CD4-positive, alpha-beta T cell treated with Interleukin-17A for 4 hours (primary cell): ENCODE results near the gene GLI1.
A peak's percentile ranks its signal among the peaks of the same experiment; 100 is the strongest.
"Not testable (repeated sequence)": the region's sequence is repeated elsewhere in the genome, so short reads cannot be mapped to it uniquely, and the experiment has no call there.

Experiments
- DNase-seq: peaks from one replicate; pipeline ENCODE4 v3.0.0-alpha.2; 2020; ENCODE audit warnings: mixed read lengths

GLI1 gene

DNA sequence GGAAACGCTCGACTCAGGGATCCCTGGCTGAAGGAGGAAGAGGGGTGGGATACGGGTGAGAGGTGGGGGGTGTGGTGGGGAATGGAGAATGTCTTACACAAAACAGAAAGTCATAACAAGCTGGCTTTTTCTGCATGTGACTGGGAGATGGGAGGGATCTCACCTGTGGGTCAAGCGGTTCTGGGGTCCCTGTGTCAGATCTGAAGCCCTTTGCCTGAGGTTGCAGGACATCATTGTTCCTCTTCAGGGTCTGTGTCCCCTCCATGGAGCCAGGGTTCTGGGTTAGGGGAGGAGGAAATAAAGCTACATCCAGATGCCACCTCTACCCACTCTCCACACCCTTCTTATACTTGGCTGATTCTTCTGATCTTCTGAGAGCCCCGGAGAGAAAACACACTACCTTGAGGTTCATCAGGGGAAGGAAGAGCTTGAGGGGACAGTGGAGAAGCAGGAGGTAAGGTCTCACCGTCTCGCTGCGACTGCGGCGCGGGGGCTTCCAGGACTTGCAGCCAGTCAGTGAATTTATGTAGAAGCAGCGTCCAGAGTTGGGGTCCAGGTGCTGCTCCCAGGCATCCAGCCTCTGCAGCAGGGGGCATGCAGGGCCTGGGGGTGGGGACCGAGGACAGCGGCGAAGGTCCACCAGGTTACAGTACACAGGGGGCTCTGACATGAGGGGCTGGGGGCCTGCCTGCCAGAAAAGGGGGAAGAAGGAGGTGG is 17.6 kb downstream of the GLI1 start:
- DNase-seq, result peak; percentile 41

DNA sequence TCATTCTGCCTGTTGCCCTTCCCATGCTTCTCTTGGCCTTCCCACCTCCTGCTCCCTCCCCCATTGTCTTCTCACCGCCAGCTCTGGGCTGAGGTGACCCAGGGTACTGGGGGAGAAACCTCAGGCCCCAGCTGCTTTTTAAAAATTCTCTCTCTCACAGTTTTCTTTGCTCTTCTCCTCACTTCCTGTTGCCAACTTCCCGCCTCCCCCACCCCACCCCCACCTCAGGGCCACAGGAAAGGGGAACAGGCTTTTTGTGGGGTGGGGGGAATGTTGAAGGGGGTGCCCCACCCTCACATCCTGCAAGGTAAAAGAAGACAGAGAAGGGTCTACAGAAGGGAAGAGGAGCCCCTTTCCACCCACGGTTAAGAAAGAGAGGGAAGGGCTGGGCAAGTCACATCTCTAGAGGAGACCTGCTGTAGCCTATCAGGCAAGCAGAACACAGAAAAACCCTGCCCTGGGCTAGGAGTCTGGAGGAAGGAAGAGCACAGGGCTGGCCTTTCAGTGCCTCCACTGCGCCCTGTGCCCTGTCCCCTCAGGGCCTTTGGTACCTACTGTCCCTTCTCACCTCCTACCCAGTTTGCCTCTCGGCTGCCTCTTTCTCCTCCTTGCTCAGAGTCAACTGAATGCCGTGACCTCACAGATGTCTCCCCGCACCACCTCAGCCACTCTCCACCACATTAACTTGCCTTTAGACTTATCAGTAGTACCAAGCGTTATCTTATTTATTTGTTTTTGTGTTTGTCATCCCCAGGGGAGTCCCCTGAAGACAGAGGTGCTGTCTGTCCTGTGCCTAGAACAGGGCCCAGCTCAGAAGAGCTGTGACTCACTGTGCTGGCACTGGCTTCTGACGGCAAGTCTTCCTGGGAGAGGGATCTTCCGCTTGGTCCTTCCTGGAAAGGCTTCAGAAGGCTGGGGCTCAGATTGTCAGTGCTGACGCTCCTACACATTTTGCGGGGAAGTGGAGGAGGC is 18.4 kb downstream of the GLI1 start:
- peak; percentile 70 for DNase-seq

DNA sequence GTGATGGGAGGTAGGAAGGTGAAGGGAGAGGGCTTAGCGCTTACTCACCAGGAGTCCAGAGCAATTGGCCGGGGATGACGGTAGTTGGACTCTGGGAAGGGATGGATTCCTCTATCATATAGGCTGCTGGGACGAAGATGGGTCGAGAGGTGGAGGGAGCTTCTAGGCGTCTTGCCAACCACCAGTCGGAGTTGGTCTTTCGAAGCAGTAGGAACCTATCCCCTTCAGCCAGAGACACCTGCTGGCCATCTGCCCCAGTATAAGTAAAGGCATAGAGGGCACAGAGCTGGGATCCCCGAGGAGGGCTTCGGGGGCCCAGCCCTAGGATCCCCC is 19.4 kb downstream of the GLI1 start:
- no peak for DNase-seq

DNA sequence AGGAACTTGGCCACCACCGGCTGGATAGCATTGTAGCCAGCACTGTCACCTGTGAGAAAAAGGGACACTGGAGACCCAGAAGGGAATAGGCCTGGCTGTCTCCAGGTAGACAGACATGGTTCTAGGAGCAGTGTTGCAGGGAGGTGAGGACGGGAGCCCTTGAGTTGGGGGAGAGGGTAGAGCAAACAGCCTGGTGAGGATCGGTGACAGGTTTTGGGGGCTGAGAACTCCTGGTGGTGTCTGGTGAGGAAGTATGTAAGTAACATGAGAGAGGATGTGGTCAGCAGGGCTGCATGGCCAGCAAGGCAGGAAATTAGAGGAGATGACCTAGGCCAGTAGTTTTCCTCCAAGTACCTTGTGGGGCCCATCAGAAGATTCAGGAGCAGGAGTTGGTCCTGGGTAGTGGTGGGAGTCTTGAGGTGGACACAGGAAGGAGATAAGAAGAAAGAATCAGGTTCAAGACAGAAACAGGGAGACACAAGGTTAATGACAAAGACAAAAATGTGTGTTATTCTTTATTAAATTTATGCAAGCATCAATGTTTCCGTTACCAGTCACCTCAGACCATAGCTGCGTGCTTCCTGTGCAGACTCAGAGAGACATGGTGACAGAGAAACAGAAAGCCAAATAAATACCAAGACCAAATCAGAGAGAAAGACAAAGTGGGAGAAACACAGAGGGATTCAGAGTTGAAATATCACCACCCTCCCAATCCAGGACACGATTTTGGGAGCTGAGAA is 20.0 kb downstream of the GLI1 start, which contains the start of gene ARHGAP9:
TSS of gene ARHGAP9 (minus strand) at position 491 of the 740 bp plus-strand sequence. CDS start at position 31, 460 bp downstream.
- peak; percentile 66 for DNase-seq

DNA sequence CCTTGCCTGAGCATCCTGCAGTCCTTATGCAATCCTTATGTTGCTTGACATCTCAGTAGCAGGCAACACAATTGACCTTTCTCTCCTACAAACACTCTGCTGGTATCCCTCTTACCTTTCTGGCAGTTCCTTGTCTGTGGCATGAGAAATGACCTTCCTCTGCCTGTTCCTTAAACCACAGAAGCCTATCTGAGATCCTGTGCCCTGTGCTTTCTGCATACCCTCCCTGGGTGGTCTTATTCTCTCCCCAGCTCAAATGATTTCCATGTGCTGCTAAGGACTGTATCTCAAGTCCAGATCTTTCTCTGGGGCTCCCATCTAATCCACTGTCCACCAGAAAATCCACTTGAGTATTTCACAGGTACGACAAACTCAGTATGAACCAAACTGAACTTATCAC is 22.1 kb downstream of the GLI1 start:
- DNase-seq, result no peak

DNA sequence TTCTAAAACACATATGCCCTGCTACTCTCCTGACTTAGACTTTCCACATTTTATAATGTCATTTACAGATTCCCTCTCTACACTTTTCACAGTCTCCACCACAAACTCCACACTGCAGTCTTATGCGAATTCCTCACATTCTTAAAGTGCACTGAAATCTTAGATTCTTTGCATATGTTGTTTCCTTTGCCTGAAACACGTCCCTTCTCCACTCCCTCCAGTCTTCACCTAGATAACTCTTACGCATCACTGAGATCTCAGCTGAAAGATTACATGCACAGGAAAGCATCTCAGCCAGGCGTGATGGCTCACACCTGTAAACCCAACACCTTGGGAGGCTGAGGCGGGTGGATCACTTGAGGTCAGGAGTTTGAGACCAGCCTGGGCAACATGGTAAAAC is 23.9 kb downstream of the GLI1 start:
- no peak for DNase-seq

DNA sequence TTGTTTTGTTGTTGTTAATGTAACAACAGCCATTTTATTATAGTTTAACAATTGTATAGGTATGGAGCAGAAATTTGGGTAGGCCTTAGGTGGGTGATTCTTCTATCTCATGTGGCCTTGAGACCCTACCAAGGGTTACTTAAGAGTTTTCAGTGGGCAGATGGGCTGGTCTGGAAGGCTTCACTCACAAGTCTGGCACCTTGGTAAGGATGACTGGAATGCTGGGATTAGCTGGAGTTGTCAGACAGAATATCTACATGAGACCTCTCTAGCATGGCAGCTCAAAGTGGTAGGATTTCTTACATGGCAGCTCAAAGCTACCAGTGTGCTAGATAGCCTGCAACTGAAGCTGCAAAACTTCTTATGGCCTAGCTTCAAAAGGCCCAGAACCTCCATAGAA is 26.1 kb downstream of the GLI1 start:
- no peak for DNase-seq

DNA sequence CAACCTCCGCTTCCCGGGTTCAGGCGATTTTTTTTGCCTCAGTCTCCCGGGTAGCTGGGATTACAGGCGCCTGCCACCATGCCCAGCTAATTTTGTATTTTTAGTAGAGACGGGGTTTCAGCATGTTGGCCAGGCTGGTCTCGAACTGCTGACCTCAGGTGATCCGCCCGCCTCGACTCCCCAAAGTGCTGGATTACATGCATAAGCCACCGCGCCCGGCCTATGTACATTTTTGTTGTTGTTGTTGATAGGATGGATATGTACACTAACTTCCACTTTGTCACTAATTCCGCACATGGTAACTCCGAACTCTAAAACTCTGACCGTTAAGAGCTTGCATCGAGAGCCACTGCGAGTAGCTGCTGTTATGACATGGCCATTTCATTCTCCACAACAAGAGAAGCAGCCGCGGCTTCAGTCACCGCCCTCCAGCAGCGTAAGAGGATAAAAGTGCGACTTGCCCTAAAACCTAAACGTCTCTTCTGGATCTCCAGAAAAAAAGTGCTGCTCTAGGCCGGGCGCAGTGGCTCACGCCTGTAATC is 27.5 kb downstream of the GLI1 start:
- no peak for DNase-seq

DNA sequence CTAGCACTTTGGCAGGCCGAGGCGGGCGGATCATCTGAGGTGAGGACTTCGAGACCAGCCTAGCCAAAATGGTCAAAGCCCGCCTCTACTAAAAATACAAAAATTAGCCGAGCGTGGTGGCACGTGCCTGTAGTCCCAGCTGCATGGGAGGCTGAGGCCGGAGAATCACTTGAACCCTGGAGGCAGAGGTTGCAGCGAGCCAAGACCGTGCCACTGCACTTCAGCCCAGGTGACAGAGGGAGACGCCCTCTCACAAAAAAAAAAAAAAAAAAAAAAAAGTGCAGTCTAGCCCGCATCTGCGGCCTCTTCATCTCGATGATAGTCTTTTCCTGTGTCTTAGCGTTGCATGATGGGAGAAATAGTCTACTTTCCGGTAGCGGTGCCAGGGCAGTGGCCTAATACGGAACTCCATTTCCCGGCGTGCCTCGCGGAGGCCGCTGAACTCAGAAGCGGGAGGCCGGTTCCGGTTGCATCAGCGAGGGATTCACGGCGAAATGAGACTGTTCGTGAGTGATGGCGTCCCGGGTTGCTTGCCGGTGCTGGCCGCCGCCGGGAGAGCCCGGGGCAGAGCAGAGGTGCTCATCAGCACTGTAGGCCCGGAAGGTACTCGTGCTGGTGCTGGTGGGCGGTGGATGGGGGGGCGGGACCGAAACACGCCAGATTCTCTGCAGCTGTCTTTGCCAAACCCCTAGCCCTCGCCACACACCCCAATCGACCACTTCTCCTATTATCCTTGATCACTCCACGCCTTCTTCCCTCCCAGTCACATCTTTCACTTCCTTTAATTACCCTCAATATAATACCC is 28.2 kb downstream of the GLI1 start, which contains the start of gene MARS1:
TSS of gene MARS1 (plus strand) at position 472 of the 805 bp plus-strand sequence. CDS start at position 495, 23 bp downstream.
- DNase-seq, result peak; percentile 91

DNA sequence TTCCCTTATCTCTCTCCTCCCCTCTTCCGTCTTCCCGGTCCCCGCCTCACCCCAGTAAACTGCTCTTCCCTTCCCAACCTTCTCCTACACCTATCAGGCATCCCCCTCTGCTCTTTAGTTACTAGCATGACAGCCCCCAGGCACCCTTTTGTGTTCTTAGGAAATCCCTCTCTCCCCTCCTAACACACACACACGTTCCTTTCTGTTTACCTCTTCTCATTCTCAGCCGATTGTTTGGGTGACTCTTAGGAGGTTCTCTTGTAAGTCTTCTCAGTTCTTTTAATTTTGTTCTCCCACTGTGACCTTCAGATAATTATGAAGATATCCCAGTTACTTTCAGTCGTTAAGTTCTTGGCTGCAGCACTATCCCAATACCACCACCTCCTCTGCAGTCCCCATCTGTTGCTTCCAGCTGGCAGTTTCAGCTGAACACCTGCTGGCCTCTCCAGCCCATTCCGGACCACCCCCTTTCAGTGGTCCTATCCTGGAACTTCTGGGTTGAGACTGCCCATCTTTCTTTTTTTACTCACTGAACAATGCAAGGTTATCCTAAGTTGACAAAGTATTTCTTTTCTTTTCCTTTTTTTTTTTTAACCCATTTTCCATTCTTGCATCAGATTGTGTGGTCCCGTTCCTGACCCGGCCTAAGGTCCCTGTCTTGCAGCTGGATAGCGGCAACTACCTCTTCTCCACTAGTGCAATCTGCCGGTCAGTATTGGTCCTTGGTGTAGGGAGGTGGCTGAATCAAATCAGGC is 29.0 kb downstream of the GLI1 start:
- DNase-seq, result no peak

DNA sequence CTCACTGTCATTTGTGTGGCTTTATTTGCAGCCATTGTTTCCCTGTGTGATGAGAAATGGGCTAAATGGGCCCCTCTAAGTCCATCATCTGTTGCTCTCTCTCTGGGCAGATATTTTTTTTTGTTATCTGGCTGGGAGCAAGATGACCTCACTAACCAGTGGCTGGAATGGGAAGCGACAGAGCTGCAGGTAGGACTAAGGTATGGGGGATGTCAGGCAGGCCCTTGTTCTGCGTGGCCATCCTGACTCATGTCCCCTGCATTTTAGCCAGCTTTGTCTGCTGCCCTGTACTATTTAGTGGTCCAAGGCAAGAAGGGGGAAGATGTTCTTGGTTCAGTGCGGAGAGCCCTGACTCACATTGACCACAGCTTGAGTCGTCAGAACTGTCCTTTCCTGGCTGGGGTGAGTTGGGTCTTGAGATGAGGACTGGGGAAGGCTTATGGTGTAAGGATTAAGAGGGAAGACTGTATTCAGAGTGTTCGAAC is 29.6 kb downstream of the GLI1 start:
- DNase-seq, result no peak

DNA sequence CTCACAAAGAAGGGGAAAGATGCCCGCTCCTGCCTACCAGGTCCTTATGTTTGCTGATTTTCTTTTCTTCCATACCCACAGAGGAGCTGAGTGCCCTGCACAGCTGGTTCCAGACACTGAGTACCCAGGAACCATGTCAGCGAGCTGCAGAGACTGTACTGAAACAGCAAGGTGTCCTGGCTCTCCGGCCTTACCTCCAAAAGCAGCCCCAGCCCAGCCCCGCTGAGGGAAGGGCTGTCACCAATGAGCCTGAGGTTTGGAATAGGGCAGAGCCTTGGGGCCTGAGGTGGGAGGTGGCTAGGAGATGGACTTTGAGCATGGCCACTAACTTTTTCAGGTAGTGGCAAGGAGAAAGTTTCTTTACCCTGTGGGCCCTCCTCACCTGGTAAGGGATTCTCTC is 30.5 kb downstream of the GLI1 start:
- DNase-seq, result no peak

DNA sequence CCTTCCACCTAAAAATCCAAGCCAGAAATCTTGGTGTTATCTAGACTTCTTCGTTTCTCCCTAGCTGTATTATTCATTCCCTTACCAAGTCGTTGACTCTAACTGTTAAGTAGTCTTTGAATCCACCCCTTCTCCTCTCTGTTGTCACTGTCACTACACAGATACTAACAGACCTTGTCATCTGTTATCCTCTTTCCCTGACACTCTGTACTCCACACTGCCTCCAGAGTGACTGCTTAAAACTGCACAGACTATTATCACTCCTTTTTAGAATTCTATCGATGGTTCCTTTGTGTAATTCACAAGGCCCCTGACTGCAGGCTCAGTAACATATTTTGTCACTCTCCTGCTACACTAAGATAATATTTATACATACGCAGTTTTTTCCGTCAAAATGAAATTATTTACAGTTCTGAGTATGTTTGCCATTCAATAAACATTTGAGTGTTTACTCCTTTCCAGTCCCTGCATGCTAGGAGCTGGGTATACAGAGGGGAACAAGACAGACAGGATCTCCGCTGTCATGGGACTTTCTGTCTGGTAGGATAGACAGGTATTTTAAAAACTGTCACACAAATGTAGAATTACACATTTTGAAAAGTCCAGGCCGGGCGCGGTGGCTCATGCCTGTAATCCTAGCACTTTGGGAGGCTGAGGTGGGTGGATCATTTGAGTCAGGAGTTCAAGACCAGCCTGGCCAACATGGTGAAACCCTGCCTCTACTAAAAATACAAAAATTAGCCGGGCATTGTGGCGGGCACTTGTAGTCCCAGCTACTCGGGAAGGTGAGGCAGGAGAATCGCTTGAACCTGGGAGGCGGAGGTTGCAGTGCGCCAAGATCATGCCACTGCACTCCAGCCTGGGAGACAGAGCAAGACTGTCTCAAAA is 32.1 kb downstream of the GLI1 start:
- no peak for DNase-seq

DNA sequence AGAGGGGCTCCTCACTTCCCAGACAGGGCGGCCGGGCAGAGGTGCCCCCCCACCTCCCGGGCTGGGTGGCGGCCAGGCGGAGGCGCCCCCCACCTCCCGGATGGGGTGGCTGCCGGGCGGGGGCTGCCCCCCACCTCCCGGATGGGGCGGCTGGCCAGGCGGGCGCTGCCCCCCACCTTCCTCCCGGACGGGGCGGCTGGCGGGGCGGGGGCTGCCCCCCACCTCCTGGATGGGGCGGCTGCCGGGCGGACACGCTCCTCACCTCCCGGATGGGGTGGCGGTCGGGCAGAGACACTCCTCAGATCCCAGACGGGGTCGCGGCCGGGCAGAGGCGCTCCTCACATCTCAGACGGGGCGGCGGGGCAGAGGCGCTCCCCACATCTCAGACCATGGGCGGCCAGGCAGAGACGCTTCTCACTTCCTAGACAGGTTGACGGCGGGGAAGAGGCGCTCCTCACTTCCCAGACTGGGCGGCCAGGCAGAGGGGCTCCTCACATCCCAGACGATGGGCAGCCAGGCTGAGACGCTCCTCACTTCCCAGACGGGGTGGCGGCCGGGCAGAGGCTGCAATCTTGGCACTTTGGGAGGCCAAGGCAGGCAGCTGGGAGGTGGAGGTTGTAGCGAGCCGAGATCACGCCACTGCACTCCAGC is 35.6 kb downstream of the GLI1 start:
- DNase-seq, result not testable (repeated sequence)

DNA sequence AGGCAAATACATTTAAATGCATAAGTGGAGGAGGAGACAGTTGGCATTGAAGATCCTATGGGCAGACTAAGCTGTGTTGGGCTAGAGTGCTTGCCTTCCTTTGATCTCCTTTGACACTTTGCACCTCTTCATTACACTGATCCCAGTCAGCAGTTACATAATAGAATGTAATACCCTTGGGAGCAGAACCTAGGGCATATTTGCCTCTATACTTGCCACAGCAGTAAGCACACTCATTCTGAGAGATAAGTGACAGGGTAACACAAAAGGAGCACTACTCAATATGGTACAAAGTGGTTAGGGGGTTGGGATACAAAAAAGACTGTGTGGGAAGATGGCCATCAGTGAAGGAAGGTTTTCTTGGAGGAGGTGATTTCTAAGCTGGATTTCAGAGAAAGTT is 37.2 kb downstream of the GLI1 start:
- DNase-seq, result no peak

DNA sequence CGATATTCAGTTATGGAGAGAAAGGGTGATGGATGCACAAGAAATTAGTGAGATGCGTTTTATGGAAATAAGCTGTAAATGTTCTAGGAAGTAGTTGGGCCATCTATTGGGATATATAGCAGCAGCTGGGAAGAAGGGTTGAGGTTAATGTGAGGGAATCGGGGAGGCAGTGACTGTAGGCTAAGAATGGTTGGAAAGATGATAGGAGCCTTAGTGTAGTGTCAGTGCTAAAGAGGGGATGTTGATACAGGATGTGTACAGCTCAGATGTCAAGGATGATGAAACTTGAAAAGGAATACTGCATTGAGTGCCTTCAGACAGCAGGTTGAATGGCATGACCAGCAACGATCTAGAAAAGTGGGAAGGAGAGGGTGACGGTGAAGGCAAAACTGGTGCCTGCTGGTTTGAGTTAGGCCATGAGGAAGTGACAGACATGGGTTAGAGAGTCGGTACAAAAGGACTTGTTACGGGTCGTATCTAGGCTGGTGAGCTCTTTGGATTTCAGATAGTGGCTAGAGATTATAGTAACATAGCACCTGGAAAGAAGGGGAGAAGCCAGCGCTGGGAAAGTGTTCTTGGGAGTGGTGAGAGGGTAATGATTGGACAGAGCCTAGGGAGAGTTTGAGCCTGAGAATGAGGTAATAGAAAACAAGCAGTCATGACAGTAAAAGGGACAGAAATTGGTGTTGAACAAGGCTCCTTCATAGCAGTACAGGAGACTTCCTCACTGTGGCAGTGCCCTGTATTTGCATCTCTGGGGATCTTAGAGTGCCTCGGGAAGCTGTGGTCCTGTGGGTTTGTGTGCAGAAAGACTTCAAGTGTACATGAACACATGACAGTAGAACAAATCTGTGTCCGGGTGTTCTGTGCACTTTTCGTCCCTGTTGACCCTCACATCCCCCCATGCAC is 37.9 kb downstream of the GLI1 start:
- no peak for DNase-seq

DNA sequence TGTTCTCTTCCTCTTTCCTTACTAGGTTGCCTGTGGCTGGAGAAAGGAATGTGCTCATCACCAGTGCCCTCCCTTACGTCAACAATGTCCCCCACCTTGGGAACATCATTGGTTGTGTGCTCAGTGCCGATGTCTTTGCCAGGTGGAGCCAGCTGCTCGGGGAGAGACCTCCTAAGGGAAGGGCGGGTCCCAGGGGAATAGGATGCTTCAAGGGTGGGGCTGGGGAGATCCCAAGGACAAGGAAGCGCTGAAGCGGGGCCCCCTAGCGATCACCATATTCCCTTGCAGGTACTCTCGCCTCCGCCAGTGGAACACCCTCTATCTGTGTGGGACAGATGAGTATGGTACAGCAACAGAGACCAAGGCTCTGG is 38.5 kb downstream of the GLI1 start:
- DNase-seq, result peak; percentile 12

DNA sequence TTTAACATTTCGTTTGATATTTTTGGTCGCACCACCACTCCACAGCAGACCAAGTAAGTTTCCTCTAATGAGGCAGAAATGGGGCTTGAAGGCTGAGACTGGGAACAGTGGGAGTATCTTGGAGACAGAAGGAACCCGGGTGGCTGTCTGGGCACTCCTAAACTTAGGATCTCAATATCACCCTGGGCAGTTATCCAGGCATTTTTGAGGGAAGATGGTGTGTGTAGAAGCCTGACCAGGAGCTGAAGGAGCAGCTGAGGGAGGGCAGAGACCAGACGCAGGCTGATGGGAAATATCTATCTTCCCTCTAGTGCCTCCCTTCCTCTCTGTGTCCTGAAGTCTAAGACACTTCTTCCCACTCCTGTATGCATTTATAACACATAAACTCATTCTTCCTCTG is 39.0 kb downstream of the GLI1 start:
- no peak for DNase-seq
